ENCODE measurements around the gene FFAR1. TPM values are rescaled to one million over a fixed set of nuclear protein-coding genes. Genes with fewer than 3 reads are reported as not detected.

The FFAR1 gene, protein sequence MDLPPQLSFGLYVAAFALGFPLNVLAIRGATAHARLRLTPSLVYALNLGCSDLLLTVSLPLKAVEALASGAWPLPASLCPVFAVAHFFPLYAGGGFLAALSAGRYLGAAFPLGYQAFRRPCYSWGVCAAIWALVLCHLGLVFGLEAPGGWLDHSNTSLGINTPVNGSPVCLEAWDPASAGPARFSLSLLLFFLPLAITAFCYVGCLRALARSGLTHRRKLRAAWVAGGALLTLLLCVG (N-terminal part only)
- total RNA-seq = not detected

DNA sequence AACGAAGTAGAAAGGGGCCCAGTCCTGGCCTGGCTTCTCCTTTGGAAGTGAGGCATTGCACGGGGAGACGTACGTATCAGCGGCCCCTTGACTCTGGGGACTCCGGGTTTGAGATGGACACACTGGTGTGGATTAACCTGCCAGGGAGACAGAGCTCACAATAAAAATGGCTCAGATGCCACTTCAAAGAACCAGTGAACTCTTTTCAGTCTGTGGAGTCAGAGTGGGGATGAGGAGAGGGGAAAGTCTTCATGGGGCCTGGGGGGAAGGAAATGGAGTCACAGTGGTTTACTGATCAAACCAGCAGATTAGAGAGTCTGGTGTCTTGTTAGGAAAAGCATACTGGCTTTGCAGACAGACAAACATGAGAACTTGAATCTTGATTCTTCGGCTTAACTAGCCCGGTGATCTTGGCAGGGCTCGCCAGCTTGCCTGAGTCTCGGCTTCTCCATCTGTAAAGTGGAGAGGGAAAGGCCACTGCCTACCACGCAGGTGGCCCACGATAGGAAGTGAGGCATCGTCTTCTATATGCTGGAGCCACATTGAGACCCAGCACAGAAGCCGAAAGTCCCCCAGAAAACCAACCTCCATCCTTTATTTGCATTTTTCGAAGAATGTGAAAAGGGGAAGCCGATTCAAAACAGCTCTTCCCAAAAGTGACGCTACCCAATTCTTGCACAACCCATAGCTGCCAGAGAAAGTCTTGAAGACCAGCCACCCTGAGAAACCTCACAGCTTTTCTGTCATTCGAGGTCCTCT is at the start of gene FFAR1:
FFAR1 (plus strand) TSS at position 732 of the 759 bp plus-strand sequence. CDS start 3,650 bp downstream, outside the sequence.

DNA sequence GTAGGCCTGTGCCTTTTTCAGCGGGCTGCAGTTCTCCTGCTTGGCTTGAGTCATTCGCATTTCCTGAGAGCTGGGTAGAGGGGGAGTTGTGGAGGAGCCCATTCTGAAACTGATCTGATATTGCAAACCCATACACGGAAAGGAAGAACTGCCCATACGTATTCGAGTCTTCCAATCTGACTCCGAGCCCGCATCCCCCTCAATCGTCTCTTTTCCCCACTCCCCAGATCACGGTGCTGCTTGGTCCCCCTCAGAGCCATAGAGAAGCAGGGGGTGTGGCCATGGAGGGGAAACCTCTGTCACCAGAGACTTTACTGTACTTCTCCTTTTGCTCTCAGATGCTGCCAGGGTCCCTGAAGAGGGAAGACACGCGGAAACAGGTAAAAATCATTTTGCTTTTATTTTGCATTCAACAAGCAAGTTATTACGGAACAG is 18.8 kb upstream of the FFAR1 start, which contains the start of gene CD22:
CD22 (plus strand) TSS at position 337 of the 435 bp plus-strand sequence. CDS start 2,854 bp downstream, outside the sequence.

DNA sequence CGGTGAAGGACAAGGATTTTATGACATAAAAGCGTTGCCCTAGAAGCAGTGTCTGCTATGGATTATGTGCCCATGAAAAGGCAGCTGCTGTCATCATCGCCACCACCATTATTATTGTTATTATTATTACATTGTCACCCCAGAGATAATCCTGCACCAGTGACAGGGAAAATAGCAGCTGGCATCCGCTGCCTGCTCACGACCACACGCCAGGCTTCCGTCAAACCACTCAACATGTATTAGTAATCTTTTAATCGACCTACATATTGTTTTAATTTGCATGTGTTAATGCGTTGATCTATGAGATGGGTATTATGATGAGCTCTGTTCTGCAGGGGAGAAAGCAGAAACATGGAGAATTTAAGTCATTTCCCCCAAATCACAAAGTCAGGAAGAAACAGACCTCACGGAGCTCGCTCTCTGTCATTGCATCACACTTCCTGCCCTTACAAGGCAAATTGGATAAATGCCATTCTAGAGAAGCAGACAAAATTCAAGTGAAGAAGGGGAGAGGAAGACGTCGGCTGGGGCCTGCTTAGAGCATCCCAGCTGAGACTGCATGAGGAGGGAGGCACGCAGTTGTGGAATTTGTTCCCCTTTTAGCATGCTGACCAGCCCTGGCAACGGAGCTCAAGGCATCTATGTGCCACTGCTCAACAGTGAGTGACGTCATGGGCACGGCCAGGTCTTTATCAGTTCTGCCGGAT is 10.3 kb downstream of the FFAR1 start, which contains the start of gene FFAR3:
FFAR3 (plus strand) TSS at position 594 of the 707 bp plus-strand sequence. CDS start 431 bp downstream, outside the sequence.

DNA sequence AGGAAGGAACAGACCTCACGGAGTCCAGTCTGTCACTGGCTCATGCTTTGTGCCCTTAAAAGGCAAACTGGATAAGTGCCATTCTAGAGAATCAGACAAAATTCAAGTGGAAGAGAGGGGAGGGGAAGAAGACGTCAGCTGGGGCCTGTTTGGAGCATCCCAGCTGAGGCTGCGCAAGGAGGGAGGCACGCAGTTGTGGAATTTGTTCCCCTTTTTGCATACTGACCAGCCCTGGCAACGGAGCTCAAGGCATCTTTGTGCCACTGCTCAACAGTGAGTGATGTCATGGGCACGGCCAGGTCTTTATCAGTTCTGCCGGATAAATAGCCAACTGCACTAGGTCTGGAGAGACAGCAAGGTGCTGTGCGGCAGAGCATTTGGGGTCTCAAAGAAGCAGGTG is 23.0 kb downstream of the FFAR1 start, which contains the start of gene GPR42:
GPR42 (plus strand) TSS at position 347 of the 400 bp plus-strand sequence. CDS start 292 bp downstream, outside the sequence.

Other genes starting within 250 kb of the FFAR1 start
- gene FXYD3, start 232.1 kb upstream of the FFAR1 start, total RNA-seq = 1 to 10 TPM; 1.0 to 4.0 TPM
- gene LGI4, start 212.8 kb upstream of the FFAR1 start, total RNA-seq = 1 to 10 TPM in 1 of 2 donors, under 1 TPM in 1; 0.33 to 1.4 TPM
- gene FXYD1, start 209.1 kb upstream of the FFAR1 start, total RNA-seq = not detected
- not detected for gene FXYD7, start 204.6 kb upstream of the FFAR1 start, total RNA-seq
- 10 to 100 TPM; 11.7 to 20.6 TPM for gene FXYD5, start 193.2 kb upstream of the FFAR1 start, total RNA-seq
- gene FAM187B, start 119.2 kb upstream of the FFAR1 start, total RNA-seq = not detected
- gene LSR, start 98.9 kb upstream of the FFAR1 start, total RNA-seq = under 1 TPM; 0.34 to 0.67 TPM
- 10 to 100 TPM; 69.9 to 82.6 TPM for gene USF2, start 78.9 kb upstream of the FFAR1 start, total RNA-seq
- gene HAMP, start 65.4 kb upstream of the FFAR1 start, total RNA-seq = under 1 TPM; under 0.01 TPM
- not detected for gene MAG, start 55.7 kb upstream of the FFAR1 start, total RNA-seq
- under 1 TPM in 1 of 2 donors, not detected in 1; 0.33 TPM for gene CD22, start 18.7 kb upstream of the FFAR1 start, total RNA-seq
- not detected for gene FFAR3, start 10.6 kb downstream of the FFAR1 start, total RNA-seq
- not detected for gene GPR42, start 23.2 kb downstream of the FFAR1 start, total RNA-seq
- gene FFAR2, start 100.4 kb downstream of the FFAR1 start, total RNA-seq = under 1 TPM in 1 of 2 donors, not detected in 1; 0.69 TPM
- gene KRTDAP, start 142.6 kb downstream of the FFAR1 start, total RNA-seq = not detected
- gene DMKN, start 165.7 kb downstream of the FFAR1 start, total RNA-seq = 1 to 10 TPM; 2.0 to 6.2 TPM
- under 1 TPM in 1 of 2 donors, not detected in 1; under 0.01 TPM for gene SBSN, start 180.4 kb downstream of the FFAR1 start, total RNA-seq
- gene GAPDHS, start 185.6 kb downstream of the FFAR1 start, total RNA-seq = 10 to 100 TPM in 1 of 2 donors, 1 to 10 TPM in 1; 5.9 to 10.3 TPM
- 100 to 1,000 TPM; 118 to 126 TPM for gene TMEM147, start 197.7 kb downstream of the FFAR1 start, total RNA-seq
- gene ATP4A, start 215.8 kb downstream of the FFAR1 start, total RNA-seq = not detected
- not detected for gene PMIS2, start 238.3 kb downstream of the FFAR1 start, total RNA-seq